HT1080 (cell line): Measurements from ENCODE around the gene SHROOM2. TPM values are rescaled to one million over a fixed set of nuclear protein-coding genes. Genes with fewer than 3 reads are reported as not detected.

Experiments used
- DNase-seq: peaks from one replicate; pipeline ENCODE4 v3.0.0-alpha.2; 2015; ENCODE audit warnings: low read depth
- total RNA-seq: library from RNA; depleted of rRNA; stranded (reverse); fragments of >200 nt; shearing (Covaris generic); gene quantifications from 2 replicates; pipeline ENCODE4 v1.2.3, GENCODE V29; 2014

Gene SHROOM2
- total RNA-seq, 1 experiment from 2014 or later: 3.2 TPM

DNA sequence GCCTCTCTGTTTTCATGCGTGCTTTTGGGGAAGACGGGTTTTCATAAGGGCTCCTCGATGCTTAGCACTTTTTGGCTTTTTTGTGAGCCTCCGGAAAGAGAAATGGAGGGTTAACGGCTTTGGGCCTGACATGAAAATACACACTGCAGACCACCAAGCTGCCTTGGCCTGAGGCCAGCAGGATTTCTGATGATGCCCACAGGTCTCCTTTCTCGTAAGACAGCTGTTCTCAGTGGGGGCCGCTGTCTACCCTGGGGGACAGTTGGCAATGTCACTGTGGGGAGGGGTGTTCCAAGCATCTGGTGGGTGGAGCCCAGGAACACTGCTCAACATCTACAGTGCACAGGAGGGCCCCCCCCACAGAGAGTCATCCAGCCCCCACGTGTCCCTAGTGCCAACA is 151.5 kb downstream of the SHROOM2 start:
- no peak for DNase-seq

- DNase-seq: no peak
Observed at GRCh38 chrX:9938516-9938915, 152.3 kb downstream of the SHROOM2 start.

- DNase-seq: peak; percentile 93
Observed at GRCh38 chrX:9940421-9940820, 154.2 kb downstream of the SHROOM2 start.

DNA sequence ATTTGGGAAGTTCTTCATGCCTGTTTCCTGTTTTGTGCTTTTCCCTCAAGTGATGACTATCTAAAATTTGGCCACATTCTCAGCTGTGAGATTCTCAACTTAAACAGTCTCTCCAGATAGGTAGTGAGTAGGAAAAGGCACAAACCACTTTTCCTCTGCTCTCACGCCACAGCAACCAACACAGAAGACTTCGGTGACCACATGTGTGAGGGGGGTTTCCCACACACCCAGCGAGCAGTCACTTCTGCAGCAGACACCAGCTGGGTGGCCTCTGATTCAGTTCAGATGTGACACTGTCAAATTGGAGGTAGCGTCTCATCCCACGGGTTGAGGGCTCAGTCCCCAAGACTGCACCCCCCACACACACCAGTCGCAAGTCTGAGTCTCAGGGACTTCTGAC is 155.9 kb downstream of the SHROOM2 start:
- DNase-seq: no peak

DNA sequence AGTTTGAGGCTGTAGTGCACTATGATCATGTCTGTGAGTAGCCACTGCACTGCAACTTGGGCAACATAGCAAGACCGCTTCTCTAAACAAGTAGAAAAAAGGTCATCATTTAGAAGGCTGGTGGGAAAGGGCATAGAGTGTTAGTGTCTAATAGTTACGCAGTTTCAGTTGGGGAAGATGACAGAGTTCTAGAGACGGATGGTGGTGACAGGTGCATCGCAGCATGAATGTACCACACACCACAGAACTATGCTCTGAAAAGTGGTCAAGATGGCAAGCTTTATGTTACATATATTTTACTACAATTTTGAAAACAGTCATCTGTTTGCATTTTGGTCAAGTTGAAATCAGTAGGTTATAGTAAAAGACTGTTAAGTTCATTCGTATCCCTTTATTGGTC is 157.2 kb downstream of the SHROOM2 start:
- DNase-seq: no peak

DNA sequence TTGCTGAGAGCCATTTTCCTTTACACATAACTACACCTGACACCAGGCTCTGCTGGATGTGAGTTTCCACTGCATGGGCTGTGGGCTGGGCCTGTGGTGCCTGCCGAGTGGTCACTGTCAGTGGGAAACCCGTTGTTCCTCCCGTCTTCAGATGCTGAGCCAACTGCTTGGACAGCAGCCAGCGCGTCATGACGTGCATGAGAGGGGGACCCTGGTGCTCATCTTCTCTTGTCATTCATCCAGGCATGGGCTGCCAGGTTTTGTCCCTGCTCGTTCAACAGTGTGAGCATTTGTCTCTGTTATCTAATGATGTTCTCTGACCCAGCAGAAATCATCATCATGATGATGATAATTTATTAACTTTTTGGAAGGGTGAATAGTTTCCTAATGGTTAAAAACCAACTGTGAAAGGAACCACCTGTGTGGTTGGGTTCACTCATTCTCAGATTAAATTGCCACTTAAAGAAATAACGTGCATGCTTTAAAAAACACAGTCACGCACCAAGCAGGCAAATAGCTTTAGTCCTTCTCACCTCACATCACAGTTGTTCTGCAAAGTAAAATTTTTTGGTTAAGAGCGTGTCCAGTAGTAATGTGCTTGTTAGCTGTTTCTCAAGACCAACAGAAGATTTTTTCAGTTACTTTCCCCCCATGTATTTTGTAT is 161.0 kb downstream of the SHROOM2 start:
- DNase-seq: no peak

- DNase-seq: no peak
Observed at GRCh38 chrX:9948406-9948805, 162.2 kb downstream of the SHROOM2 start.

DNA sequence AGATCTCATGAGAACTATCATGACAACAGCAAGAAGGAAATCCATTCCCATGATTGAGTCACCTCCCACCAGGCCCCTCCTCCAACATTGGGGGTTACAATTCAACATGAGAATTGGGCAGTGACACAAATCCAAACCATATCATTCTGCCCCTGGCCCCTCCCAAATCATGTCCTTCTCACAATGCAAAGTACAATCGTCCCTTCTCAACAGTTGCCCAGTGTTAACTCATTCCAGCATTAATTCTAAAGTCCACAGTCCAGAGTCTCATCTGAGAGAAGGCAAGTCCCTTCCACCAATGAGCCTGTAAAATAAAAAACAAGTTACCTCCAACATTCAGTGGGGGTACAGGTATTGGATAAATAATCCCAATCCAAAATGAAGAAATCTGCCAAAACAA is 166.1 kb downstream of the SHROOM2 start:
- no peak for DNase-seq

GRCh38 chrX:9953396-9953795 is 167.2 kb downstream of the SHROOM2 start:
- no peak for DNase-seq

- DNase-seq: no peak
Observed at GRCh38 chrX:9955506-9955905, 169.3 kb downstream of the SHROOM2 start.

DNA sequence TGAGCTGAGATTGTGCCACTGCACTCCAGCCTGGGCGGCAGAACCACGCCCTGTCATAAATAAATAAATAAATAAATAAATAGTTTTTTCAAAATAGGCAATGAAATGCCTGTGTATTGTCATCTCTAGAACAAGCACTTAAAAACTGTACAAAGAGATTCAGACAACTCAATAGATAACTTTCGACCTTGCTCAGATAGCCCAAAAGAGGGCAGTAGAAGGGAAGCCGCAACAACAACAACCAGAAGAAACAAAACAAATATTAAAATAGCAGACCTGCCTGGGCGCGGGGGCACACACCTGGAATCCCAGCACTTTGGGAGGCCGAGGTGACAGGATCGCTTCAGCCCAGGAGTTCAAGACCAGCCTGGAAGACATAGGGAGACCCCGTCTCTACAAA is 171.5 kb downstream of the SHROOM2 start:
- no peak for DNase-seq

GRCh38 chrX:9958183-9958582 is 172.0 kb downstream of the SHROOM2 start:
- DNase-seq: no peak

DNA sequence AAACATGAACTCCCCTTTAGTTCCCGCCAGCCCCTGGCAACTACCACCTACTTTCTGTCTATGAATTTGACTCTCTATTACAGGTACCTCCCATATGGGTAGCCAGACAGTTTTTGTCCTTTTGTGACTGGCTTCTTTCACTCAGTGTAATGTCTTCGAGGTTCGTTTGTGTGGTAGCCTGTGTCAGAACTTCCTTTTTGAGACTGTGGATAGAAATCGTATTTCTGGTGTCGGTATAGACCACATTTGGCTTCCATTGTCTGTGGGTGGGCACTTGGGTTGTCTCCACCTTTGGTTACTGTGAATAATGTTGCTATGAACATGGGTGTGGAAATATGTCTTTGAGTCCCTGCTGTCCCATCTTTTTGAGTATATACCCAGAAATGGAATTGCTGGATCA is 175.5 kb downstream of the SHROOM2 start:
- no peak for DNase-seq

DNA sequence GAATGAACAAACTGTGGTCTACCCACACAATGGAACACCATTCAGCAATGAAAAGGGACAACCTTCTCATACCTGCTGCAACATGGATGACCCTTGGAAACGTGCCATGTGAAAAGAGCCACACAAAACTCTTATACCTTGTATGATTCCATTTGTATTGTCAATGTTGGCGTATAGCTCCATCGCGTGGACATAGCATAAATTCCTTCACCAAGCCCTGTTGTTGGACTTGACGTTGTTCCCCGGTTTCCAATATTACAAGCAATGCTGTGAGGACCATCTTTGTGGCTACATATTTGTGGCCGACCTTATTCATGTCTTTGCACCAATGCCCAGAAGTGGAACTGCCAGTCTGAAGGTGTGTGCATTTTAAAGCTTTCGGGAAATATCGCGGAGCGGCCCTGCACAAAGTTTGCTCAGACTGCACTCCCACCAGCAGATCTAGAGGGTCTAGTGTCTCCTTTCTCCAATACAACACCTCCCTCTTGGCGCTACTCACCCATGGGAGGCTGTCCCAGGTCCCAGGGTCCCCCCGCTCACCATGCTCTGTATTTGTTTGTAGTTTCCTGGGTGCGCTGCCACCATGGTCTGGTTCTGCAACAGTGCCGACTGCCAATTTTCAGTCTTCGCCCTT is 180.7 kb downstream of the SHROOM2 start, which contains the start of gene CLDN34:
TSS of gene CLDN34 (plus strand) at position 584 of the 634 bp plus-strand sequence. CDS start at position 584, 0 bp downstream.
- no peak for DNase-seq

DNA sequence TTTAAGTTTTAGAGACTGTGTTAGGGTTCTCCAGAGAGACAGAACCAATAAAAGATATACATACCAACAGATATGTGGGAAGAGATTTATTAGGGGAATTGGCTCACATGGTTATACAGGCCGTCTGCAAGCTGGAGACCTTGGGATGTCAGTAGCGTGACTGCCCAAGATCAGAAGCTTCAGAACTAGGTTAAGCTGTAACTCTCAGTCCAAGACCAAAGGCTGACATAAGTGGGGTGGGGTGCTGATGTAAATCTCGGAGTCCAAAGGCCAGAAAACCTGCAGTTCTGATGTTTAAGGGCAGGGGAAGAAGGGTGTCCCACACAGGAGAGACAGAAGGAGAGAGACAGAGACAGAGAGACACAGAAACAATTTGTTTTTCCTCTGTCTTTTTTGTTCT is 191.4 kb downstream of the SHROOM2 start:
- no peak for DNase-seq

GRCh38 chrX:9980401-9980800 is 194.2 kb downstream of the SHROOM2 start:
- DNase-seq: no peak

DNA sequence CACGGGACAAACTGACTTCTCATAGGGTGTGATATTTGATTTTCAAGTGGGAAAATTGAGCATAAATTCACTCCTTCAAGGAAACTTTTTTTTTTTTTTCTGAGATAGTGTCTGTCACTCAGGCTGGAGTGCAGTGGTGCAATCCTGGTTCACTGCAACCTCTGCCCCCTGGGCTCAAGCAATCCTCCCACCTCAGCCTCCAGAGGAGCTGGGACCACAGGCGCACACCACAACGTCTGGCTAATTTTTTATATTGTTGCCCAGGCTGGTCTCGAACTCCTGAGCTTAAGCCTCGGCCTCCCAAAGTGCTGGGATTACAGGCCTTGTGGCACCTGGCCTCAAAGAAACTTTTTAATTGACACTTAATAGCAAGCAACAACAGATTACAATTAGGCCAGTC is 194.7 kb downstream of the SHROOM2 start:
- no peak for DNase-seq

GRCh38 chrX:9983441-9983840 is 197.2 kb downstream of the SHROOM2 start:
- no peak for DNase-seq

- no peak for DNase-seq
Observed at GRCh38 chrX:9983846-9984245, 197.6 kb downstream of the SHROOM2 start.

DNA sequence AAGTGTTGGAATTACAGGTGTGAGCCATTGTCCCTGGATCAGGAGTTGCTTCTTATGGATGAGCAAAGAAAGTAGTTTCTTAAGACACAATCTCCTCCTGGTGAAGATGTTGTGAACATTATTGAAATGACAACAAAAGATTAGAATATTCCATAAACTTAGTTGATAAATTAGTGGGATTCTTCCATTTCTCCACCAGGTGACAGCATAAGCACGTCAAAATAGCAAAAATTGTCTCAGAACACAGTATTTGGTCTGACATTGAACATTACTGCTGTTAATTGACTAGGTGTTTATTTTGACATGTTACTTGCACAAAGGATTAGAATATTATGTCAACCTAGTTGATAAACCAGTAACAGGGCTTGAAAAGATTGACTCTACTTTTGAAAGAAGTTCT is 202.5 kb downstream of the SHROOM2 start:
- no peak for DNase-seq

DNA sequence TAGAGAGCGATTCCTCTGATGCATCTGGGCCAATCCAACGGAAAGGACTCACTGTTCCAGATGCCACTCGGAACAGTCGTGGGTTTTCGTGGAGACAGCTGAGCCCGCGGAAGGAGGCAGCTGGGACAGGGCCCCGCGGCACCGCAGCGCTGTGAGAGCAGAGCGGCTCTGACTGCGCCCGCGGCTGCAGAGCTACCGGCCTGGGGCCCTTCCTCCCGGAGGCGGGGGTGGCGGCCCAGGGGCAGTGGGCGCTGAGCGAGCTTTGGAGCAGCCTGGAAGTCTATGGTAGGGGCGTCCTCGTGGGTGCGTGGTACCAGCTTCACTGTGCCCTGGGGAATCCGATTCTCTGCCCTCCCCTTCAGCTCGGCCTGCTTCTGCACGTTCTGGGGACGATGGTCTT is 205.8 kb downstream of the SHROOM2 start:
- DNase-seq: no peak

- no peak for DNase-seq
Observed at GRCh38 chrX:9992724-9993123, 206.5 kb downstream of the SHROOM2 start.

DNA sequence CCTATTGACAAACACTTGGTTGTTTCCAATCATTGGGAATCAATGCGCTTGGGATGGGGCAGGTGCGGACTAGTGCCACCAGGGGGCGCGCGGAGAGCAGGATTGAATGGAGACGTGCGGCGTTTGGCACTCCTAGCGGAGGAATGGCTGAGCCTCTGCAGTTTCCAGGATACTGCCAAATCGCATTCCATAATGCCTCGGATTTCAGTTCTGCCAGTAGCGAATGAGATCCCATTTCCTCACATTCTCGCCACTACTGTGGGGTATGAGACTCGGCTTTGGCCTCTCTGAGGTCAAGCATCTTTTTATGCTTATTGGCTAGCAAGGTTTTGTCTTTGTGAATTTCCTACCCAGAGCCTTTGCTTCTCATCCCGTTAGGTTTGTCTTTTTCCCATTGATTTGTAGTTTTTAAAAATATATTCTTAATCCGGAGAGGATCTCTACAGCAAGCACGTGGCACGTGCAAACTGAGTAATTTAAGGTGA is 209.7 kb downstream of the SHROOM2 start:
- DNase-seq: peak; percentile 50
